KMS-11 (cell line): ENCODE results near the gene PSMD9.

ENCODE experiments used
- H2AFZ ChIP-seq: fragments of 200-600 bp; sonication (generic); 2 replicates; pipeline ENCODE4 v1.6.1; 2016; ENCODE audit warnings: antibody characterized with exemption, mixed run types, low read depth
- H3K27ac ChIP-seq: fragments of 200-600 bp; sonication (generic); 2 replicates; pipeline ENCODE4 v1.6.1; 2016; ENCODE audit warnings: mild to moderate bottlenecking, mixed run types
- H3K27me3 ChIP-seq: fragments of 200-600 bp; sonication (generic); 2 replicates; pipeline ENCODE4 v1.6.1; 2017; ENCODE audit warnings: mild to moderate bottlenecking, low read depth, mixed run types, moderate library complexity; ENCODE audit not compliant: insufficient read depth
- H3K36me3 ChIP-seq: fragments of 200-600 bp; sonication (generic); 2 replicates; pipeline ENCODE4 v1.6.1; 2017; ENCODE audit warnings: mild to moderate bottlenecking, mixed run types; ENCODE audit not compliant: insufficient read depth
- H3K4me1 ChIP-seq: fragments of 200-600 bp; sonication (generic); 2 replicates; pipeline ENCODE4 v1.6.1; 2016; ENCODE audit warnings: mild to moderate bottlenecking, low read depth, mixed run types; ENCODE audit not compliant: poor library complexity, severe bottlenecking
- H3K4me2 ChIP-seq: fragments of 200-600 bp; sonication (generic); 2 replicates; pipeline ENCODE4 v1.7.0; 2016; ENCODE audit warnings: mild to moderate bottlenecking, mixed run types
- H3K4me3 ChIP-seq: fragments of 200-600 bp; sonication (generic); IDR thresholded peaks from 2 replicates; pipeline ENCODE4 v1.6.1; 2017; ENCODE audit warnings: low read depth, low read length, mixed read lengths; ENCODE audit not compliant: insufficient read depth
- H3K79me2 ChIP-seq: fragments of 200-600 bp; sonication (generic); 2 replicates; pipeline ENCODE4 v1.6.1; 2016; ENCODE audit warnings: low read depth, mixed run types; ENCODE audit not compliant: insufficient read depth
- H3K9ac ChIP-seq: fragments of 200-600 bp; sonication (generic); 2 replicates; pipeline ENCODE4 v1.6.1; 2016; ENCODE audit warnings: mild to moderate bottlenecking, mixed run types
- H4K20me1 ChIP-seq: fragments of 200-600 bp; sonication (generic); 2 replicates; pipeline ENCODE4 v1.6.1; 2016; ENCODE audit warnings: mild to moderate bottlenecking, mixed run types; ENCODE audit not compliant: insufficient read depth
- CTCF ChIP-seq: fragments of 200-600 bp; sonication (generic); conservative IDR thresholded peaks from 2 replicates; pipeline ENCODE4 v1.6.1; 2017; ENCODE audit warnings: low read depth, mild to moderate bottlenecking, antibody characterized with exemption, low read length, moderate library complexity, mixed read lengths

PSMD9 gene

GRCh38 chr12:121888478-121889273, at the start of gene PSMD9:
Gene PSMD9, plus strand, starts transcription at chr12:121888790. Its CDS starts 67 bp downstream, at chr12:121888857.
- TF ChIP-seq CTCF = peak; percentile 29; the same call in 1 of the 2 replicates
- H3K36me3 ChIP-seq = no peaks in the 10 kb centered on the region
- H2AFZ ChIP-seq = peak within 1 kb of the TSS; percentile 61
- peaks cover 21% of the 10 kb centered on the region; the same call in 1 of the 2 replicates for H3K79me2 ChIP-seq
- peak within 1 kb of the TSS; percentile 71 for H3K27ac ChIP-seq
- peak within 1 kb of the TSS; percentile 69 for H3K9ac ChIP-seq
- H3K4me2 ChIP-seq = peak within 1 kb of the TSS; percentile 78
- H3K4me3 ChIP-seq = no peak within 1 kb of the TSS
- no peaks in the 10 kb centered on the region for H4K20me1 ChIP-seq
- H3K27me3 ChIP-seq = no peaks in the 10 kb centered on the region
- peaks cover 20% of the 10 kb centered on the region for H3K4me1 ChIP-seq

GRCh38 chr12:121839106-121839992, 49.2 kb upstream of the PSMD9 start:
- TF ChIP-seq CTCF = no peak
- Histone ChIP-seq H3K27me3 (no peaks in the 10 kb centered on the region), H3K27ac (0 out of 2 replicates have a peak overlapping the region, but pooled peaks have one; percentile 22), H4K20me1 (no peaks in the 10 kb centered on the region), H3K36me3 (no peaks in the 10 kb centered on the region), H3K4me2 (peak overlapping the region; percentile 59; the same call in 1 of the 2 replicates), H3K4me3 (no peak overlapping the region), H3K4me1 (no peaks in the 10 kb centered on the region), H2AFZ (peak overlapping the region; percentile 71; the same call in 1 of the 2 replicates), H3K9ac (peak overlapping the region; percentile 44; the same call in 1 of the 2 replicates), H3K79me2 (no peaks in the 10 kb centered on the region)

- Histone ChIP-seq H2AFZ (peak overlapping the region; percentile 71; the same call in 1 of the 2 replicates), H3K27me3 (no peaks in the 10 kb centered on the region), H3K4me1 (no peaks in the 10 kb centered on the region), H3K36me3 (no peaks in the 10 kb centered on the region), H3K27ac (0 out of 2 replicates have a peak overlapping the region, but pooled peaks have one; percentile 22), H3K4me2 (peak overlapping the region; percentile 59), H3K79me2 (no peaks in the 10 kb centered on the region), H3K4me3 (no peak overlapping the region), H4K20me1 (no peaks in the 10 kb centered on the region), H3K9ac (peak overlapping the region; percentile 44; the same call in 1 of the 2 replicates)
- TF ChIP-seq CTCF = no peak
Measured at GRCh38 chr12:121839993-121840761, 48.4 kb upstream of the PSMD9 start.
